Measurements from ENCODE around the gene ZNF81.
A peak's percentile ranks its signal among the peaks of the same experiment; 100 is the strongest.

The ZNF81 gene

DNA sequence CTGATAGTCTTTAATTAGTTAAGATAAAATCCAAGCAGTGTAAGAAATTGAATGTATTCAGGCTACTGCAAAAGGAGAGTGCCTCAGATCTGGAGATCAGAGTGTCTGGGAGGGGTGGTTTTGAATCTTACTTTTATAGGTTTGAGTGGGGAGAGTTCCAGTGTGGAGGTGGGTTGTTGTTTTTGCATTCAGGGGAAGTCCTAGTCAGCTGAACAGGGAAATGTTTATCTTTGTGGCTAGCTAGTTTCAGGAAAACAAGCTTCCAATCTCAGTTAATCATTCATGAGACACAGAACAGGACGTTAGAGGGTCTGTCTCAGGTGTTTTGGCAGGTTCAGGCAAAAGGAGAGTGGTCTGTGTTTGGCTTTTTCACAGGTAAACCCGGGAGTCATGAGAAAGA, 26.0 kb downstream of the ZNF81 start:
- H3K27ac Mint-ChIP-seq = no peak overlapping the region
- no peak for DNase-seq
- H3K4me1 Mint-ChIP-seq = peaks cover 0 to 3% of the 10 kb centered on the region in 2 donors
- no peaks in the 10 kb centered on the region for H3K27me3 Mint-ChIP-seq
- H3K4me3 Mint-ChIP-seq = no peak overlapping the region
- H3K36me3 Mint-ChIP-seq = peaks cover under 1 to 25% of the 10 kb centered on the region in 2 donors
- ATAC-seq (replicated peaks) = no peak
- H3K9me3 Mint-ChIP-seq = no peaks in the 10 kb centered on the region

DNA sequence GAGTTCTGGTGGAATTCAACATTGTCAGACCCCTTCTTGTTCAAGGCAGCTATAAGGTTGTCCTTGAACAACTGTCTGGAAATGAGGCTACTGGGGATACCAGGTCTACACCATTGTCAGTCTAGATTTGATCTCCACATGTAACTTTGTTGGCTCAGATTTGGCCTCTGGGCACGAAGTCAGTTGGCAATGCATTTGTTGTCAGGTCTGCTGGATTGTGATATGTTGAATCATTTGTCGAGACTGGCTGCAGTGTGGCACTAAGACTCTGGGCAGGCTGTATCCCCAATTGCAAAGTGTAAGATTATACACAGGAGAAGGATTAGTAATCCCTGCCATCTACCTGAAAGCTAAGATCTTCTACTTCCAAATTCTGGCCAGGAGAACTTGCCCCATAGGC, 26.5 kb downstream of the ZNF81 start:
- no peak overlapping the region for H3K4me3 Mint-ChIP-seq
- H3K4me1 Mint-ChIP-seq = peaks cover 0 to 3% of the 10 kb centered on the region in 2 donors
- no peaks in the 10 kb centered on the region for H3K27me3 Mint-ChIP-seq
- no peak for DNase-seq
- no peak overlapping the region for H3K27ac Mint-ChIP-seq
- no peaks in the 10 kb centered on the region for H3K9me3 Mint-ChIP-seq
- ATAC-seq (replicated peaks) = no peak
- peaks cover 0 to 25% of the 10 kb centered on the region in 2 donors for H3K36me3 Mint-ChIP-seq

DNA sequence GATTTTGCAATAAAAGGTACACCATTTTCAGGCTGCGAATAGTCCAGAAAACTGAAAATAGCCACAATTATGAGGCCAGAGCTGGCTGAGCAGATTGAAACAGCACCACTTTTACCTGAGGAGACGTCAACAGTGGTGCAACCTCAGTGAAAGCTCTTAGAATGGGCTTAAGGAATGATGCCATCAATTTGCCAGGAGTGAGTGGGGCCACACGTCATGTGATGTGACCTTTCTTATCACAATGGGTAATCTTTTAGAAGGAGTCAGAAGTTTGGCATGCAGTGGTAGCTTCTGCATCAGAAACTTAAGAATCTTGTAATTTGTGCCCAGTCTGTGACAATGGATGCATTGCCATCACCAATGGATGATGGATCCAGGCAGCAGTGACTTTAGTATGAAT, 27.6 kb downstream of the ZNF81 start:
- Mint-ChIP-seq H3K4me3 (no peak overlapping the region), H3K27me3 (no peaks in the 10 kb centered on the region), H3K9me3 (no peaks in the 10 kb centered on the region), H3K27ac (no peak overlapping the region), H3K36me3 (peaks cover 0 to 20% of the 10 kb centered on the region in 2 donors), H3K4me1 (peaks cover 0 to 3% of the 10 kb centered on the region in 2 donors)
- ATAC-seq (replicated peaks) (no peak), DNase-seq (no peak)

DNA sequence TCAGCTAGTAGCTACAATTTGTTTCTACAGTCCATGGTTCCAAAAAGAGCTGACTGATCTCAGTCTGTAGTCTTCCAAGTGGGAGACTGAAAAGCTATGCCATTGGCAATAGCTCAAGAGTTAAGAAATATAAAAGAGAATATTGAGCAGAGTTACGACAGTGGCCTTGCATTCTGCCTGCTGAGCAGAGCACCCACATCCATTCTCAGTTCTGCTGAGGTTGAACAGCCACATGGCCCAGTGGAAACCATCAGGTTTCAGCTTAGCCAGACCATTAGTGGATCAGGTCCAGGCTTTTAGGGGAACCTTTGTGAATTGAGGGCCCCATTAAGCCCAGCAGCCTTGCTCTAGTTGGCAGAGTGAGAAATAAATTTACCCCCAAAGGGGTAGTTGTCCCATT, 28.1 kb downstream of the ZNF81 start:
- no peak for ATAC-seq (replicated peaks)
- peaks cover 0 to 3% of the 10 kb centered on the region in 2 donors for H3K4me1 Mint-ChIP-seq
- no peaks in the 10 kb centered on the region for H3K27me3 Mint-ChIP-seq

GRCh38 chrX:47873123-47873522, 36.4 kb downstream of the ZNF81 start:
- H3K4me1 Mint-ChIP-seq = peaks cover 0 to 5% of the 10 kb centered on the region in 2 donors
- H3K4me3 Mint-ChIP-seq = no peak overlapping the region
- ATAC-seq (replicated peaks) (no peak), DNase-seq (no peak)
- H3K9me3 Mint-ChIP-seq = peaks cover 2 to 8% of the 10 kb centered on the region in 2 donors
- H3K27me3 Mint-ChIP-seq = no peaks in the 10 kb centered on the region
- no peak overlapping the region for H3K27ac Mint-ChIP-seq
- peaks cover 21 to 35% of the 10 kb centered on the region in 2 donors for H3K36me3 Mint-ChIP-seq

More for the DNA sequence above, 28.1 kb downstream of the ZNF81 start:
- Mint-ChIP-seq H3K4me3 (no peak overlapping the region), H3K9me3 (no peaks in the 10 kb centered on the region), H3K36me3 (peaks cover 0 to 19% of the 10 kb centered on the region in 2 donors), H3K27ac (no peak overlapping the region)
- DNase-seq = no peak

DNA sequence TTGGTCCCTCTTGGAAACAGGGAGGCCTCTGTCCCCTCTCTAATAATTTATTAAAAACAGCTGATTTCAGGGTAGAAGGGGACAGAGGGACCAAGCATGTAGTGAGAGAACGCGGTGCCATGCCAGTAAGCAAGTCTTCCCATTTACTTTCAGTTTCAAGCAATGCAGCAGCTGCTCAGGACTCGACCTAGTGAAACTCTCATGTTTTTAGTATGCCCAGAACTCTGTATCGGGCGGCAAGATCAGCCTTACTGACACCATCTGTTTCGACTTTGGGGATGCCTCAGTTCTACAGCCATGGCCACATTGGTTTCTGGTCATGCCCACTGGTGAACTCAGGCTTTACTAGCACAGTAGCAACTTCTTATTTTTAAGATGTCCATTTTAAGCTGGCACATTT, 40.6 kb downstream of the ZNF81 start:
- H3K4me1 Mint-ChIP-seq = peaks cover 0 to 5% of the 10 kb centered on the region in 2 donors
- H3K9me3 Mint-ChIP-seq = peaks cover 3 to 13% of the 10 kb centered on the region in 2 donors
- H3K27ac Mint-ChIP-seq = no peak overlapping the region
- no peaks in the 10 kb centered on the region for H3K27me3 Mint-ChIP-seq
- ATAC-seq (replicated peaks) (no peak), DNase-seq (no peak)
- no peak overlapping the region for H3K4me3 Mint-ChIP-seq
- peaks cover 30 to 40% of the 10 kb centered on the region in 2 donors for H3K36me3 Mint-ChIP-seq

DNA sequence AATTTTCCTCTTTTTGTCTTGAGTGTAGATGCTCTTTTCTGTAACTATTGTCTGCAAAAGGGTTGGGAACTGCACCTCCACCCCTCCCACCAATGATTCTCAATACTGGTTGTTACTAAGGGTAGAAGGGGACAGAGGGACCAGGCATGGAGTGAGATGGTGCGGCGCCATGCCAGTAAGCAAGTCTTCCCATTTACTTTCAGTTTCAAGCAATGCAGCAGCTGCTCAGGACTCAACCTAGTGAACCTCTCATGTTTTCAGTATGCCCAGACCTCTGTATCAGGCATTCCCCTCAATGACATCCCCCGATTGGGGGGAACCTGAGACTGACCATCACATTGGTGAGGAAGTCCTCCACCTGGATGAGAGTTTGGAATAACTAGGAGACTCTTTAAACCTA, 41.5 kb downstream of the ZNF81 start:
- Mint-ChIP-seq H3K9me3 (peaks cover 1 to 9% of the 10 kb centered on the region in 2 donors), H3K4me3 (no peak overlapping the region), H3K27me3 (no peaks in the 10 kb centered on the region), H3K36me3 (peaks cover 28 to 32% of the 10 kb centered on the region in 2 donors), H3K27ac (no peak overlapping the region), H3K4me1 (peaks cover 0 to 5% of the 10 kb centered on the region in 2 donors)
- DNase-seq = no peak
- ATAC-seq (replicated peaks) = no peak

- H3K4me1 Mint-ChIP-seq = peaks cover 0 to 5% of the 10 kb centered on the region in 2 donors
- DNase-seq = no peak
- no peak overlapping the region for H3K27ac Mint-ChIP-seq
- no peak for ATAC-seq (replicated peaks)
- no peaks in the 10 kb centered on the region for H3K27me3 Mint-ChIP-seq
- H3K4me3 Mint-ChIP-seq = no peak overlapping the region
- peaks cover 19 to 20% of the 10 kb centered on the region in 2 donors for H3K36me3 Mint-ChIP-seq
- peaks cover 1 to 5% of the 10 kb centered on the region in 2 donors for H3K9me3 Mint-ChIP-seq
Observed at GRCh38 chrX:47879463-47879862, 42.8 kb downstream of the ZNF81 start.

- Mint-ChIP-seq H3K4me1 (peaks cover 0 to 2% of the 10 kb centered on the region in 2 donors), H3K27me3 (no peaks in the 10 kb centered on the region), H3K9me3 (peaks cover 1 to 5% of the 10 kb centered on the region in 2 donors), H3K36me3 (peaks cover 20 to 22% of the 10 kb centered on the region in 2 donors), H3K4me3 (no peak overlapping the region), H3K27ac (no peak overlapping the region)
- no peak for DNase-seq
- ATAC-seq (replicated peaks) = no peak
Observed at GRCh38 chrX:47880927-47881326, 44.2 kb downstream of the ZNF81 start.

DNA sequence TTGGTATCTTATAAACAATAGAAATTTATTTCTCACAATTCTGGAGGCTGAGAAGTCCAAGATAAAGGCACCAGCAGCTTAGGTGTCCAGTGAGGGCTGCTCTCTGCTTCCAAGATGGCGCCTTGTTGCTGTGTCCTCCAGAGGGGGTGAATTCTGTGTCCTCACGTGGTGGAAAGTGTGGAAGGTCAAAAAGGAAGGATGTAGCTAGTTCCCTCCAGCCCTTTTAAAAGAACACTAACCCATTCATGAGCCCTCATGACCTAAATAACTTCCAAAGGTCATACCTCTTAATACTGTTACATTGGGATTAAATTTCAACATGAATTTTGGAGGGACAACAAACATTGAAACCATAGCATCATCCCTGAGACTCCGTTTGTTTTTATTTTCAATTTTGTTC, 48.8 kb downstream of the ZNF81 start:
- Mint-ChIP-seq H3K4me1 (no peaks in the 10 kb centered on the region), H3K9me3 (peaks cover 0 to 1% of the 10 kb centered on the region in 2 donors), H3K36me3 (peaks cover 28 to 29% of the 10 kb centered on the region in 2 donors), H3K27me3 (no peaks in the 10 kb centered on the region), H3K4me3 (no peak overlapping the region), H3K27ac (no peak overlapping the region)
- ATAC-seq (replicated peaks) (no peak), DNase-seq (no peak)

- H3K27me3 Mint-ChIP-seq = no peaks in the 10 kb centered on the region
- no peak overlapping the region for H3K4me3 Mint-ChIP-seq
- no peak overlapping the region for H3K27ac Mint-ChIP-seq
- H3K9me3 Mint-ChIP-seq = no peaks in the 10 kb centered on the region
- H3K4me1 Mint-ChIP-seq = peaks cover 1 to 14% of the 10 kb centered on the region in 2 donors
- ATAC-seq (replicated peaks) (no peak), DNase-seq (no peak)
- peaks cover 8 to 14% of the 10 kb centered on the region in 2 donors for H3K36me3 Mint-ChIP-seq
Observed at GRCh38 chrX:47898024-47898423, 61.3 kb downstream of the ZNF81 start.

- Mint-ChIP-seq H3K9me3 (no peaks in the 10 kb centered on the region), H3K36me3 (peaks cover 0 to 6% of the 10 kb centered on the region in 2 donors), H3K27me3 (no peaks in the 10 kb centered on the region), H3K4me3 (peak overlapping the region in 1 of 2 donors; percentile 50), H3K27ac (peak overlapping the region; percentile 59), H3K4me1 (peaks cover 1 to 14% of the 10 kb centered on the region in 2 donors)
- ATAC-seq (replicated peaks) (peak; percentile 62 to 67), DNase-seq (no peak)
Observed at GRCh38 chrX:47900833-47901232, 64.1 kb downstream of the ZNF81 start.

DNA sequence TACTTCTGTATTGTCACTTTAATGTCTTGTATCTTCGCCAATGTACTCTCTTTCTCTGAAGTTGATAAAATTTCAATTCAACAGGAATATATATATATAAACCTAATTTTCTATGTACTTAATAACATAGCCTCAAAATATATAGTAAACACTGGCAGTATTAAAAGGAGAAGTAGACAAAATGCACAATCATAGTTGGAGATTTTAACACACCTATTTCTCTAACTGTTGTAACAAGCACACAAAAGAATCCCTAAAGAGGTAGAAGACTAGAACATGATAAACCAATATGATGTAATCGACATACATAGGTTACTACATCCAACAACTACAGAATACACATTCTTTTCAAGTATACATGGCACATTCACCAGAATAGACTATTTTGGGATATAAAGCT, 65.5 kb downstream of the ZNF81 start:
- Mint-ChIP-seq H3K27me3 (no peaks in the 10 kb centered on the region), H3K27ac (no peak overlapping the region), H3K36me3 (peaks cover 0 to 1% of the 10 kb centered on the region in 2 donors), H3K4me1 (peaks cover 1 to 14% of the 10 kb centered on the region in 2 donors), H3K9me3 (no peaks in the 10 kb centered on the region), H3K4me3 (no peak overlapping the region)
- no peak for DNase-seq
- no peak for ATAC-seq (replicated peaks)

- H3K4me3 Mint-ChIP-seq = no peak overlapping the region
- ATAC-seq (replicated peaks) = no peak
- peaks cover 44 to 61% of the 10 kb centered on the region in 2 donors for H3K36me3 Mint-ChIP-seq
- DNase-seq = no peak
- H3K27me3 Mint-ChIP-seq = no peaks in the 10 kb centered on the region
- H3K27ac Mint-ChIP-seq = no peak overlapping the region
- peaks cover 9 to 39% of the 10 kb centered on the region in 2 donors for H3K9me3 Mint-ChIP-seq
- no peaks in the 10 kb centered on the region for H3K4me1 Mint-ChIP-seq
Observed at GRCh38 chrX:47915886-47916493, 79.3 kb downstream of the ZNF81 start.

DNA sequence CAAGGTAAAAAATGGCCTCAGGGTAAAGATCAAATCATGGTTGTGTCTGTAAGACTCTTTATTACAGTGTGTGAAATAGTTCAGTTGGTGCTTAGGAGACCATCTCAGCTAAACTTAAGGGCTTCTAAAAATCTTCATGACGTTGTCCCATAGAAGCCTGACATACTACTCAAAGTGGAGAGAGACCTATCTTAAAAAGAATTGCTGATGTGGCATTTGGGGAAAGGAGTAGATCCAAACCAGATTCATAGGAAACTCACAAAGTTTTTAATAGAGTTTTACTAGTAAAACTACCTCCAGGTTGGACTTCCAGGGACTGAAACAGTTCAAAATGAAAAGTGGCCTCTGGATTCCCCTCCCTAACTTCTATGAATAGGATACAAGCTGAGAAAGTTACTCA, 81.6 kb downstream of the ZNF81 start:
- Mint-ChIP-seq H3K36me3 (peaks cover 38 to 50% of the 10 kb centered on the region in 2 donors), H3K9me3 (peaks cover 9 to 39% of the 10 kb centered on the region in 2 donors), H3K4me1 (no peaks in the 10 kb centered on the region), H3K27ac (no peak overlapping the region), H3K4me3 (no peak overlapping the region), H3K27me3 (no peaks in the 10 kb centered on the region)
- no peak for DNase-seq
- ATAC-seq (replicated peaks) = no peak
